ENCODE measurements around the gene CPLX4. TPM values are rescaled to one million over a fixed set of nuclear protein-coding genes. Genes with fewer than 3 reads are reported as not detected.
A peak's percentile ranks its signal among the peaks of the same experiment; 100 is the strongest.

The CPLX4 gene
- total RNA-seq, 2 donors from 2014 or later: not detected

DNA sequence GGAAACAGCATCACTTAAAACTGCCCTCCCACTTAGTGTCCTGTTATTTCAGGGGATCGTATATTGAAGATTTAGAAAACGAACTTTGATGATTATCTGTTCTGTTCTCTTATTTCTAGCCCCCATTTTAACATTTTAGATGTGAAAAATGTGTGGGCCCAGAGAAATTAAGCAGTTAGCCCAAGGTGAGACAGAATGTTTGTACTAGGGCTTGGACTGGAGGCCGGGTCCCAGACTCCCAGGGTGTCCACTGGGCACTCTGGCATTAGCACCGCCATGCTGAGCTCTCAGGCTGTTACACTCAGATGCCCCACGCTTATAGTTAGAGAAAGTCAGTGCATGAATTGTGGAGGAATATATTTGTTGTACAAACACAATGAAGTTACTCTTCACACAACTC lies 39.7 kb downstream of the CPLX4 start:
- DNase-seq (ENCODE audit: low spot score) (no peak), ATAC-seq (ENCODE audit: insufficient number of reproducible peaks, low FRiP score, low read depth) (no peak)
- no peak overlapping the region for H3K4me3 ChIP-seq
- no peaks in the 10 kb centered on the region for H3K36me3 ChIP-seq
- no peaks in the 10 kb centered on the region for H3K9me3 ChIP-seq
- no peak overlapping the region for H3K27ac ChIP-seq
- peaks cover 8% of the 10 kb centered on the region for H3K27me3 ChIP-seq (replicated peaks; ENCODE audit: insufficient read depth)
- TF ChIP-seq, protein P1, sequence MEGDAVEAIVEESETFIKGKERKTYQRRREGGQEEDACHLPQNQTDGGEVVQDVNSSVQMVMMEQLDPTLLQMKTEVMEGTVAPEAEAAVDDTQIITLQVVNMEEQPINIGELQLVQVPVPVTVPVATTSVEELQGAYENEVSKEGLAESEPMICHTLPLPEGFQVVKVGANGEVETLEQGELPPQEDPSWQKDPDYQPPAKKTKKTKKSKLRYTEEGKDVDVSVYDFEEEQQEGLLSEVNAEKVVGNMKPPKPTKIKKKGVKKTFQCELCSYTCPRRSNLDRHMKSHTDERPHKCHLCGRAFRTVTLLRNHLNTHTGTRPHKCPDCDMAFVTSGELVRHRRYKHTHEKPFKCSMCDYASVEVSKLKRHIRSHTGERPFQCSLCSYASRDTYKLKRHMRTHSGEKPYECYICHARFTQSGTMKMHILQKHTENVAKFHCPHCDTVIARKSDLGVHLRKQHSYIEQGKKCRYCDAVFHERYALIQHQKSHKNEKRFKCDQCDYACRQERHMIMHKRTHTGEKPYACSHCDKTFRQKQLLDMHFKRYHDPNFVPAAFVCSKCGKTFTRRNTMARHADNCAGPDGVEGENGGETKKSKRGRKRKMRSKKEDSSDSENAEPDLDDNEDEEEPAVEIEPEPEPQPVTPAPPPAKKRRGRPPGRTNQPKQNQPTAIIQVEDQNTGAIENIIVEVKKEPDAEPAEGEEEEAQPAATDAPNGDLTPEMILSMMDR (IDR thresholded peaks at IDR 0.05): no peak
- peaks cover 0 to 4% of the 10 kb centered on the region in 2 donors for H3K4me1 ChIP-seq (ENCODE audit: control insufficient read depth in 1 of 2, low read depth in 2 of 2)

DNA sequence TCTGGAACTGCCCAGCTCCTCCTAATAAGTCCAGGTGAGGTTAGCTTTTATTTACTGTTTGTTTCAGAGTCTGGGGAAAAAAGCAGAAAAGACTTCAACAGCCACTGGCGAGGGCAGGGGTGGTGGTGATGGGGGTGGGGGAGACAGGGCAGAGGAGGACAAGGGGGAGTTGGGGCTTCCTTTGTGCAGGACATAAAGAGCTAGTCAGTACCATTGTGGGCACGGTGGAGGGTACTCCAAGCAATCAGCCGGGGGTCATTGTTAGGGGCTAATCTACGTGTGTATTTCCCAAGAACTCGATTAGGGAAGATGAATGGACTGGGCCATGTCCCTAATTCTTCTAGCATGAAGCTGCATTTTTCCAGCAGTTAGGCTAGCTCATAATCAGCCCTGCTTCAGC lies 42.4 kb downstream of the CPLX4 start:
- Histone ChIP-seq H3K4me3 (no peak overlapping the region), H3K36me3 (no peaks in the 10 kb centered on the region), H3K27ac (no peak overlapping the region), H3K4me1 (ENCODE audit: control insufficient read depth in 1 of 2, low read depth in 2 of 2) (peaks cover 6 to 22% of the 10 kb centered on the region in 2 donors), H3K27me3 (replicated peaks; ENCODE audit: insufficient read depth) (peaks cover 24% of the 10 kb centered on the region), H3K9me3 (no peaks in the 10 kb centered on the region)
- TF ChIP-seq, protein P1 (IDR thresholded peaks at IDR 0.05): no peak
- DNase-seq (ENCODE audit: low spot score): no peak
- ATAC-seq (ENCODE audit: insufficient number of reproducible peaks, low FRiP score, low read depth): no peak

DNA sequence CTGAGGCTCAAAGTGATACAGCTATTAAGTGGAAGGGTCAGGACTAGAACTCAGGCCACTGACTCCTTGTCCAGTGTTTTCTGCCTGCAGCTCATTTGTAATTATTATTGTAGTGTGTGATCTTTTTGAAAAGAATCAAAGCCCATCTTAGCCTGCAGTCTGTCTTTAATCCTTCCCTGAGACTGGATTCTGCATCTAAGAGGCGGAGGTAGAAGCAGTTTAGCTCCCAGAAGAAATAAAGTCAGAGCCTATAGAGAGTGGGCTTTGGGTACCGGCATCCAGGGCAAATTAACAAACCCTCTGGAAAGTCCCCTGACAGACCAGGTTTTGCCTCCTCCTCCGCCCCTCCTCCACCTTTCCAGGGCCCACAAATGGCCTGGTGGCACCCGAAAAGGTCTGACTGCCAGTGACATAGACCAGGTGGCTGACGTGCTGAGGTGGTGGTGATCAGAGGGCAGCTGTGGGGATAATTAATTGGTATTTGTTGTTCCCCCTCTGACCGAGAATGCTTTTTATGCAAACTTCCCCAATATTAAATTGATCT lies 43.0 kb downstream of the CPLX4 start:
- peaks cover 6 to 22% of the 10 kb centered on the region in 2 donors for H3K4me1 ChIP-seq (ENCODE audit: control insufficient read depth in 1 of 2, low read depth in 2 of 2)
- H3K9me3 ChIP-seq: no peaks in the 10 kb centered on the region
- DNase-seq (ENCODE audit: low spot score) (no peak), ATAC-seq (ENCODE audit: insufficient number of reproducible peaks, low FRiP score, low read depth) (no peak)
- H3K36me3 ChIP-seq: no peaks in the 10 kb centered on the region
- no peak overlapping the region for H3K4me3 ChIP-seq
- H3K27me3 ChIP-seq (replicated peaks; ENCODE audit: insufficient read depth): peaks cover 28% of the 10 kb centered on the region
- TF ChIP-seq, protein P1 (IDR thresholded peaks at IDR 0.05): no peak
- H3K27ac ChIP-seq: no peak overlapping the region

DNA sequence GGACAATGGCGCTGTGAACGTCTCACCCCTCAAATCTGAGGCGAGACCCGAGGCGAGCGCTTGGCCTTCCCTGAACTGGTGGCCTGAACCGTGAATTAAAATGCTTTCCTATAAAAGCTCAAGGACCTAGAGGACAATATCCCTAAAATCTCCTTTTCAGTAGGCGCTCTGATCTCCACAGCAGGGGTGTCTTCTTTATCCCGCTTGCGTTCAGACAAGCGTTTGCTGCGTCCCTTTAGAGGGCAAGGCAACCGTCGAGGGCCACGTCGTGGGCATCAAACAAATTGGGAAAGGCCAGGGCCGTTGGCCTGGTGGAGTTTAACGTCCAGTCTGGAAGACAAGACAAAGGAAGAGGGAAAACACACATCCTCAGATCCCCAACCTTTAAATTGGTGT lies 43.9 kb downstream of the CPLX4 start:
- Histone ChIP-seq H3K4me1 (ENCODE audit: control insufficient read depth in 1 of 2, low read depth in 2 of 2) (peaks cover 6 to 22% of the 10 kb centered on the region in 2 donors), H3K9me3 (no peaks in the 10 kb centered on the region), H3K4me3 (no peak overlapping the region), H3K27me3 (replicated peaks; ENCODE audit: insufficient read depth) (peaks cover 34% of the 10 kb centered on the region), H3K36me3 (no peaks in the 10 kb centered on the region), H3K27ac (no peak overlapping the region)
- no peak for DNase-seq (ENCODE audit: low spot score)
- TF ChIP-seq, protein P1 (IDR thresholded peaks at IDR 0.05): no peak
- no peak for ATAC-seq (ENCODE audit: insufficient number of reproducible peaks, low FRiP score, low read depth)

DNA sequence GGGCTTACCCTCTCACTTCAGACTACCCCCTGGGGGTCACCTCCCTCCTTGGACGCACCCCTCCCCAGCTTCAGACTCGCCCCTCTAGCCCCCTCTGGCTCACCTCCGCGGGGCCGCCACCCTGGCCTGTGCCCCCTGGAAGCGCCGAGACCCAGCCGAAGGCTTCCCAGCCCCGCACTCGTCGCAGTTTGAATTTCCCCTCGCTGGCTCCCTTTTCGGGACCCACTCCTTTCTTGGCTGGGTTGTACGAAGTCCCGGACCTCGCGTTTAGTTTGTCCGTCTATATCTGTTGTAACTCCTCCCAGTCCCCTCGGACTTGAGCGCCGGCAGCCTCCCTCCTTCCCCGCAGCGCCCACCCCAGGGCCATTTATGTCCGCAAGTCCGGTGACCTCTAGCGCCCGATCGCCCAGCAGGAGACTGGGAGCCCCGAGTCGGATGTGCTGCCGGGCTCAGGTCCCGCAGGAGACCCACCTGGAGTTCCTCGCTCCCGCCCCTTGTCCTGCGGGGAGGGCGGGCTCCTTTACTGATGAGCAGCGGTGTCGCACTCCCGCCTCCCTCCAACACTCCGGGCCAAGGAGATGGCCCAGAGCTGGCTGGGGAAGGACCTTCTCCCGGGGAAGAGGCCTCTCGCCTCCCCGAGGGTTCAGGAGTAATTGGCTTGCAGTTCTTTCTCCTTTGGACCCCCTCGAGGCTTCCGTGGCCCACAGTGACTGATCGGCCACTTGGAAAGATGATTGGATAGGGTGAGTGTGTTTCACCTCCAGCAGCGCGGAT lies 44.5 kb downstream of the CPLX4 start:
- H3K27ac ChIP-seq: no peak overlapping the region
- TF ChIP-seq, protein P1 (IDR thresholded peaks at IDR 0.05): no peak
- H3K27me3 ChIP-seq (replicated peaks; ENCODE audit: insufficient read depth): peaks cover 34% of the 10 kb centered on the region
- H3K9me3 ChIP-seq: no peaks in the 10 kb centered on the region
- H3K36me3 ChIP-seq: no peaks in the 10 kb centered on the region
- H3K4me3 ChIP-seq: peak overlapping the region; percentile 64
- ATAC-seq (ENCODE audit: insufficient number of reproducible peaks, low FRiP score, low read depth) (no peak), DNase-seq (ENCODE audit: low spot score) (no peak)
- peaks cover 7 to 23% of the 10 kb centered on the region in 2 donors for H3K4me1 ChIP-seq (ENCODE audit: control insufficient read depth in 1 of 2, low read depth in 2 of 2)
